PC-9 (cell line): ENCODE results near the gene ZNF225. TPM values are rescaled to one million over a fixed set of nuclear protein-coding genes. Genes with fewer than 3 reads are reported as not detected.

Source experiments
- BruUV-seq: library from RNA; stranded (reverse); fragments of 400-500 nt; replicated peaks from 2 replicates; lab custom pipeline; 2021; lab: Mats Ljungman, UMichigan
- CTCF ChIA-PET: fragments of 300-600 bp; sonication (Branson Sonifier 250); formaldehyde crosslinking; loops from one replicate; lab custom pipeline; 2022; ENCODE audit warnings: antibody characterized with exemption; lab: Charles Lee
- POLR2A ChIA-PET: fragments of 300-600 bp; sonication (Branson Sonifier 250); formaldehyde crosslinking; loops from one replicate; lab custom pipeline; 2022; ENCODE audit warnings: antibody characterized with exemption; ENCODE audit not compliant: unreplicated experiment; lab: Charles Lee
- DNase-seq, 2 experiments: peaks; one replicate each; pipeline versions ENCODE4 v3.0.0 to v3.0.0-alpha.2; 2015 to 2022; ENCODE audit warnings: mixed read lengths in 1 of 2
- H2AFZ ChIP-seq: fragments of 200-600 bp; sonication (generic); 2 replicates; pipeline ENCODE4 v1.8.1; 2017; ENCODE audit warnings: antibody characterized with exemption
- H3F3A ChIP-seq: fragments of 200-600 bp; sonication (generic); 2 replicates; pipeline ENCODE4 v1.8.1; 2017; ENCODE audit warnings: antibody characterized with exemption, mild to moderate bottlenecking, low read depth; ENCODE audit not compliant: insufficient read depth
- H3K27ac ChIP-seq: fragments of 200-600 bp; sonication (generic); 2 replicates; pipeline ENCODE4 v1.6.1; 2016; ENCODE audit warnings: mixed run types
- H3K27me3 ChIP-seq: fragments of 200-600 bp; sonication (generic); 2 replicates; pipeline ENCODE4 v1.6.1; 2016; ENCODE audit warnings: low read depth, mixed run types; ENCODE audit not compliant: insufficient read depth
- H3K36me3 ChIP-seq: fragments of 200-600 bp; sonication (generic); 2 replicates; pipeline ENCODE4 v1.6.1; 2016; ENCODE audit warnings: low read depth, mixed run types
- H3K4me1 ChIP-seq: fragments of 200-600 bp; sonication (generic); replicated peaks from 2 replicates; pipeline ENCODE4 v1.6.1; 2016; ENCODE audit warnings: mixed run types; ENCODE audit not compliant: insufficient read depth
- H3K4me2 ChIP-seq: fragments of 200-600 bp; sonication (generic); 2 replicates; pipeline ENCODE4 v1.6.1; 2017; ENCODE audit warnings: mixed run types
- H3K4me3 ChIP-seq: fragments of 200-600 bp; sonication (generic); 2 replicates; pipeline ENCODE4 v1.6.1; 2016; ENCODE audit warnings: mixed run types
- H3K79me2 ChIP-seq: fragments of 200-600 bp; sonication (generic); 2 replicates; pipeline ENCODE4 v1.6.1; 2017; ENCODE audit warnings: low read depth, mixed run types
- H3K9me2 ChIP-seq: fragments of 200-600 bp; sonication (generic); 2 replicates; pipeline ENCODE4 v1.8.1; 2017; ENCODE audit warnings: mild to moderate bottlenecking; ENCODE audit not compliant: insufficient read depth
- H3K9me3 ChIP-seq: fragments of 200-600 bp; sonication (generic); 2 replicates; pipeline ENCODE4 v1.8.1; 2016; ENCODE audit warnings: low read depth; ENCODE audit not compliant: insufficient read depth
- H4K20me1 ChIP-seq: fragments of 200-600 bp; sonication (generic); 2 replicates; pipeline ENCODE4 v1.8.1; 2017; ENCODE audit not compliant: insufficient read depth
- CTCF ChIP-seq: fragments of 200-600 bp; sonication (generic); conservative IDR thresholded peaks from 2 replicates; pipeline ENCODE4 v1.6.1; 2017; ENCODE audit warnings: mixed run types, antibody characterized with exemption, mild to moderate bottlenecking, moderate library complexity
- EZH2 ChIP-seq: fragments of 200-600 bp; sonication (generic); IDR thresholded peaks from 2 replicates; pipeline ENCODE4 v1.8.0; 2017; ENCODE audit warnings: antibody characterized with exemption, low read depth
- intact Hi-C: fragments of 100-400 bp; cut with micrococcal nuclease; formaldehyde crosslinking; loops from one replicate; pipeline ENCODE4 v1.10.0; 2022; ENCODE audit not compliant: unreplicated experiment
- total RNA-seq: library from RNA; stranded (reverse); gene quantifications from 2 replicates; pipeline ENCODE4 v1.2.3, GENCODE V29; 2021

The ZNF225 gene
- total RNA-seq, 1 experiment from 2014 or later, result 5.4 TPM

- H3K79me2 ChIP-seq, result no peaks in the 10 kb centered on the region
- peaks cover 57% of the 10 kb centered on the region for H3K36me3 ChIP-seq
- BruUV-seq, result no TSS peak
- no peak overlapping the region for H3K4me2 ChIP-seq
- ChIA-PET CTCF (no interaction called here), POLR2A (no interaction called here)
- no peaks in the 10 kb centered on the region for H3K9me2 ChIP-seq
- TF ChIP-seq EZH2, result no peak
- TF ChIP-seq CTCF, result no peak
- H3K4me1 ChIP-seq, result no peaks in the 10 kb centered on the region
- H2AFZ ChIP-seq, result no peak overlapping the region
- no peaks in the 10 kb centered on the region for H4K20me1 ChIP-seq
- H3K9me3 ChIP-seq, result peaks cover 51% of the 10 kb centered on the region
- no peak for DNase-seq
- H3K27me3 ChIP-seq, result no peaks in the 10 kb centered on the region
- no peak overlapping the region for H3K4me3 ChIP-seq
- intact Hi-C loops, result no loop called here
- peaks cover 12% of the 10 kb centered on the region; the same call in 1 of the 2 replicates for H3F3A ChIP-seq
- no peak overlapping the region for H3K27ac ChIP-seq
These were observed 63.4 kb downstream of the ZNF225 start for GRCh38 chr19:44176590-44176989.

- DNase-seq, result no peak
- no peak overlapping the region for H3K27ac ChIP-seq
- intact Hi-C loops, result no loop called here
These were observed 67.8 kb downstream of the ZNF225 start for GRCh38 chr19:44180968-44181367.

GRCh38 chr19:44182145-44182544 lies 68.9 kb downstream of the ZNF225 start:
- Histone ChIP-seq H3K36me3 (0 out of 2 replicates have a peak, but pooled peaks cover 4% of the 10 kb centered on the region), H2AFZ (no peak overlapping the region), H3K79me2 (no peaks in the 10 kb centered on the region), H3K4me1 (no peaks in the 10 kb centered on the region), H3K9me2 (no peaks in the 10 kb centered on the region), H3F3A (no peaks in the 10 kb centered on the region), H3K27ac (no peak overlapping the region), H3K9me3 (peaks cover 15% of the 10 kb centered on the region), H4K20me1 (no peaks in the 10 kb centered on the region), H3K4me3 (no peak overlapping the region), H3K4me2 (no peak overlapping the region), H3K27me3 (0 out of 2 replicates have a peak, but pooled peaks cover 3% of the 10 kb centered on the region)
- BruUV-seq, result no TSS peak
- TF ChIP-seq EZH2 (no peak), CTCF (no peak)
- ChIA-PET POLR2A (interaction anchor here (0.6 kb wide), 1 partner anchor 219 kb away, joined by 3 read pairs; no protein-coding TSS in a partner anchor), CTCF (no interaction called here)
- no peak for DNase-seq
- intact Hi-C loops, result no loop called here

More at GRCh38 chr19:44180968-44181367, 67.8 kb downstream of the ZNF225 start:
- H3K79me2 ChIP-seq, result no peaks in the 10 kb centered on the region
- no TSS peak for BruUV-seq
- no peak overlapping the region for H3K4me3 ChIP-seq
- no peak overlapping the region for H2AFZ ChIP-seq
- POLR2A ChIA-PET, result no interaction called here
- no peak overlapping the region for H3K4me2 ChIP-seq
- TF ChIP-seq CTCF, result no peak
- TF ChIP-seq EZH2, result no peak
- 0 out of 2 replicates have a peak, but pooled peaks cover 3% of the 10 kb centered on the region for H3K27me3 ChIP-seq
- peaks cover 27% of the 10 kb centered on the region for H3K9me3 ChIP-seq
- no peaks in the 10 kb centered on the region for H4K20me1 ChIP-seq
- no peaks in the 10 kb centered on the region for H3K9me2 ChIP-seq
- H3F3A ChIP-seq, result peaks cover 8% of the 10 kb centered on the region; the same call in 1 of the 2 replicates
- CTCF ChIA-PET, result no interaction called here
- H3K36me3 ChIP-seq, result peaks cover 16% of the 10 kb centered on the region
- no peaks in the 10 kb centered on the region for H3K4me1 ChIP-seq

Other genes with a start within 250 kb of the ZNF225 start
- gene ZNF404, start 229.4 kb upstream of the ZNF225 start, total RNA-seq, result 0.24 TPM in 1 of 2 replicates, not detected in the other
- gene ZNF45, start 178.1 kb upstream of the ZNF225 start, total RNA-seq, result 6.9 and 10.3 TPM in 2 replicates
- 1.7 and 1.9 TPM in 2 replicates for gene ZNF221, start 162.2 kb upstream of the ZNF225 start, total RNA-seq
- 5.0 and 6.1 TPM in 2 replicates for gene ZNF155, start 129.2 kb upstream of the ZNF225 start, total RNA-seq
- 4.0 and 4.8 TPM in 2 replicates for gene ZNF230, start 110.4 kb upstream of the ZNF225 start, total RNA-seq
- gene ZNF222, start 88.0 kb upstream of the ZNF225 start, total RNA-seq, result 1.8 and 2.1 TPM in 2 replicates
- gene ZNF223, start 61.4 kb upstream of the ZNF225 start, total RNA-seq, result 3.5 and 4.2 TPM in 2 replicates
- gene ZNF284, start 41.2 kb upstream of the ZNF225 start, total RNA-seq, result 1.9 and 2.0 TPM in 2 replicates
- gene ZNF224, start 19.0 kb upstream of the ZNF225 start, total RNA-seq, result 29.3 and 30.9 TPM in 2 replicates
- 6.0 and 8.6 TPM in 2 replicates for gene ZNF234, start 28.2 kb downstream of the ZNF225 start, total RNA-seq
- 12.9 and 21.7 TPM in 2 replicates for gene ZNF226, start 51.7 kb downstream of the ZNF225 start, total RNA-seq
- gene ZNF227, start 99.1 kb downstream of the ZNF225 start, total RNA-seq, result 14.2 and 16.5 TPM in 2 replicates
- 0.41 and 0.88 TPM in 2 replicates for gene ZNF233, start 146.5 kb downstream of the ZNF225 start, total RNA-seq
- gene ZNF235, start 191.6 kb downstream of the ZNF225 start, total RNA-seq, result 4.3 and 5.9 TPM in 2 replicates
- 3.5 and 7.8 TPM in 2 replicates for gene ZNF112, start 243.3 kb downstream of the ZNF225 start, total RNA-seq